Stimulated activated CD8-positive, alpha-beta memory T cell treated with anti-CD3 and anti-CD28 coated beads, Interleukin-2, amount 100 ng/mL, for 1 hour (primary cell): Measurements from ENCODE around the gene CCDC89.
A peak's percentile ranks its signal among the peaks of the same experiment; 100 is the strongest.
"Not testable (repeated sequence)": the region's sequence is repeated elsewhere in the genome, so short reads cannot be mapped to it uniquely, and the experiment has no call there.

Experiments
- DNase-seq, 2 donors: peaks; one replicate each; pipeline ENCODE4 v3.0.0-alpha.2; 2020; ENCODE audit warnings: low read depth in 2 of 2

Gene CCDC89

GRCh38 chr11:85694385-85694980, 8.5 kb upstream of the CCDC89 start:
- no peak for DNase-seq

- DNase-seq: no peak
Measured at GRCh38 chr11:85685125-85685819, 723 bp downstream of the CCDC89 start.

GRCh38 chr11:85682330-85683305, 3.4 kb downstream of the CCDC89 start:
- DNase-seq: peak; percentile 27 to 51

GRCh38 chr11:85680897-85681296, 5.1 kb downstream of the CCDC89 start:
- no peak for DNase-seq

GRCh38 chr11:85679576-85679975, 6.4 kb downstream of the CCDC89 start:
- no peak for DNase-seq

- no peak for DNase-seq
Measured at GRCh38 chr11:85673393-85673792, 12.6 kb downstream of the CCDC89 start.

GRCh38 chr11:85672105-85672902, 13.7 kb downstream of the CCDC89 start:
- no peak for DNase-seq

- not testable (repeated sequence) for DNase-seq
Measured at GRCh38 chr11:85670949-85671663, 14.9 kb downstream of the CCDC89 start.

- no peak for DNase-seq
Measured at GRCh38 chr11:85668157-85668556, 17.8 kb downstream of the CCDC89 start.

GRCh38 chr11:85666687-85667086, 19.3 kb downstream of the CCDC89 start:
- no peak for DNase-seq

- DNase-seq: no peak
Measured at GRCh38 chr11:85665733-85666132, 20.3 kb downstream of the CCDC89 start.

GRCh38 chr11:85664615-85665481, 21.1 kb downstream of the CCDC89 start, which contains the start of gene CREBZF:
TSS of gene CREBZF (minus strand) at chr11:85665129. CDS start at chr11:85664875, 254 bp downstream.
- DNase-seq: peak; percentile 86 to 90

- peak; percentile 78 to 79 for DNase-seq
Measured at GRCh38 chr11:85663753-85664614, 22.0 kb downstream of the CCDC89 start.

- DNase-seq: no peak
Measured at GRCh38 chr11:85663080-85663752, 22.8 kb downstream of the CCDC89 start.

- DNase-seq: no peak
Measured at GRCh38 chr11:85661972-85662664, 23.9 kb downstream of the CCDC89 start.

GRCh38 chr11:85658180-85658579, 27.8 kb downstream of the CCDC89 start:
- DNase-seq: no peak

GRCh38 chr11:85656777-85657176, 29.2 kb downstream of the CCDC89 start:
- DNase-seq: no peak

GRCh38 chr11:85654343-85654742, 31.7 kb downstream of the CCDC89 start:
- not testable (repeated sequence) for DNase-seq
